ENCODE data around the gene EPHB4. TPM values are rescaled to one million over a fixed set of nuclear protein-coding genes. Genes with fewer than 3 reads are reported as not detected.
A peak's percentile ranks its signal among the peaks of the same experiment; 100 is the strongest.

EPHB4 gene
- total and polyA plus RNA-seq, 12 donors, result 13.8 to 41.6 (median 21.0) TPM

GRCh38 chr7:100867040-100867775, 39.9 kb upstream of the EPHB4 start, which contains the start of gene TRIP6:
TSS of gene TRIP6 (plus strand) at chr7:100867387. CDS start at chr7:100867498, 111 bp downstream.
- ATAC-seq, result peak; percentile 66 to 84 (median 78)
- Histone ChIP-seq H3K36me3 (peaks cover 0 to 57% (median 11%) of the 10 kb centered on the region in 9 donors), H3K27ac (peak within 1 kb of the TSS; percentile 85 to 99 (median 96)), H3K27me3 (no peaks in the 10 kb centered on the region), H3K9me3 (no peaks in the 10 kb centered on the region), H3K4me1 (peaks cover 7 to 50% (median 26%) of the 10 kb centered on the region in 9 donors), H3K4me3 (peak within 1 kb of the TSS; percentile 74 to 99 (median 92))
- intact Hi-C loops (cut with DNase I), result loop anchor here in 1 of 10 donors (10.0 kb wide), 1 partner anchor 392 kb away; the partner anchor contains the start of gene TSC22D4
- 2% methylated on average over 41 to 42 of the region's 42 CpGs for WGBS, 2 donors
- no peak for TF ChIP-seq CTCF (IDR thresholded peaks at IDR 0.05)
- peak; percentile 86 to 93 for DNase-seq

- Histone ChIP-seq H3K4me1 (peaks cover 7 to 50% (median 26%) of the 10 kb centered on the region in 9 donors), H3K27ac (peak overlapping the region; percentile 85 to 99 (median 96)), H3K36me3 (peaks cover 0 to 57% (median 6%) of the 10 kb centered on the region in 9 donors), H3K27me3 (no peaks in the 10 kb centered on the region), H3K9me3 (no peaks in the 10 kb centered on the region), H3K4me3 (peak overlapping the region in 9 of 10 donors; percentile 80 to 99 (median 92))
- ATAC-seq (peak in 3 of 8 donors; percentile 2), DNase-seq (no peak)
- intact Hi-C loops (cut with DNase I), result loop anchor here in 1 of 10 donors (10.0 kb wide), 1 partner anchor 392 kb away; the partner anchor contains the start of gene TSC22D4
- WGBS, 2 donors, result 62 to 63% methylated on average over 5 of the region's 5 CpGs
- no peak for TF ChIP-seq CTCF (IDR thresholded peaks at IDR 0.05)
These were observed 39.4 kb upstream of the EPHB4 start for GRCh38 chr7:100866729-100867039.

GRCh38 chr7:100865938-100866728, 38.8 kb upstream of the EPHB4 start:
- peak overlapping the region; percentile 85 to 99 (median 96) for H3K27ac ChIP-seq
- ATAC-seq (peak; percentile 6 to 47 (median 19)), DNase-seq (peak; percentile 64 to 83)
- peak overlapping the region in 7 of 10 donors; percentile 80 to 99 (median 92) for H3K4me3 ChIP-seq
- H3K27me3 ChIP-seq, result no peaks in the 10 kb centered on the region
- peaks cover 7 to 50% (median 26%) of the 10 kb centered on the region in 9 donors for H3K4me1 ChIP-seq
- 70 to 75% methylated on average over 46 of the region's 46 CpGs for WGBS, 2 donors
- no peaks in the 10 kb centered on the region for H3K9me3 ChIP-seq
- TF ChIP-seq CTCF (IDR thresholded peaks at IDR 0.05), result no peak
- H3K36me3 ChIP-seq, result peaks cover 0 to 57% (median under 1%) of the 10 kb centered on the region in 9 donors
- intact Hi-C loops (cut with DNase I), result loop anchor here in 1 of 10 donors (10.0 kb wide), 1 partner anchor 391 kb away; the partner anchor contains the start of gene TSC22D4

- no peak for DNase-seq
- Histone ChIP-seq H3K27me3 (no peaks in the 10 kb centered on the region), H3K27ac (peak overlapping the region in 5 of 10 donors; percentile 10 to 99 (median 97)), H3K9me3 (no peaks in the 10 kb centered on the region), H3K4me3 (peak overlapping the region in 1 of 10 donors; percentile 80), H3K4me1 (peaks cover 7 to 50% (median 26%) of the 10 kb centered on the region in 9 donors), H3K36me3 (peaks cover 0 to 57% (median 4%) of the 10 kb centered on the region in 9 donors)
- peak in 1 of 8 donors; percentile 5 for ATAC-seq
- intact Hi-C loops (cut with DNase I), result loop anchor here in 1 of 10 donors (10.0 kb wide), 1 partner anchor 391 kb away; the partner anchor contains the start of gene TSC22D4
- no peak for TF ChIP-seq CTCF (IDR thresholded peaks at IDR 0.05)
- 84 to 92% methylated on average over 17 of the region's 17 CpGs for WGBS, 2 donors
These were observed 38.1 kb upstream of the EPHB4 start for GRCh38 chr7:100865372-100865911.
